K562 (cell line): ENCODE data around the gene ADAM33. TPM values are rescaled to one million over a fixed set of nuclear protein-coding genes. Genes with fewer than 3 reads are reported as not detected.

ENCODE experiments used
- ATAC-seq: fragments of 200-7000 bp; cut with Tn5 transposase; 3 replicates; pipeline ENCODE4 v1.9.1; 2020; ENCODE audit warnings: moderate library complexity
- BruUV-seq: library from RNA; stranded (reverse); fragments of 400-500 nt; replicated peaks from 2 replicates; lab custom pipeline; 2021; lab: Mats Ljungman, UMichigan
- CTCF ChIA-PET: fragments of 300-600 bp; formaldehyde crosslinking; extraction: SDS; loops from one replicate; lab custom pipeline; 2021; ENCODE audit warnings: low intra/inter-chr PET ratio; lab: Yijun Ruan, JAX
- POLR2A ChIA-PET: fragments of 300-600, 350-650 bp; sonication (Branson Sonifier 250); formaldehyde crosslinking; extraction: SDS; loops from one replicate; lab custom pipeline; 2021; ENCODE audit warnings: antibody characterized with exemption, inconsistent platforms; lab: Yijun Ruan, JAX
- DNase-seq, 4 experiments: peaks; one replicate each; pipeline versions ENCODE4 v3.0.0 to v3.0.0-alpha.2; 2011 to 2018; ENCODE audit warnings: low spot score in 3 of 4, mixed read lengths in 3 of 4; ENCODE audit errors: extremely low read depth in 1 of 4
- FAIRE-seq: peaks from 2 replicates; lab custom pipeline; 2011; peaks lifted over from hg19 to GRCh38; lab: Jason Lieb, UNC
- H2AFZ ChIP-seq: 2 replicates; pipeline ENCODE4 v1.6.0; 2011; ENCODE audit warnings: low read depth, low read length, control low read depth, inconsistent platforms
- H3K27ac ChIP-seq: fragments of 200-600 bp; 3 replicates; pipeline ENCODE4 v1.8.0; 2011; ENCODE audit warnings: low read depth, mild to moderate bottlenecking, control low read depth, inconsistent platforms, low read length, moderate library complexity, mixed read lengths; ENCODE audit errors: extremely low read depth
- H3K27me3 ChIP-seq, 2 experiments: fragments of 300-600 bp in 1 of 2; 2 replicates in 1 of 2; 3 replicates in 1 of 2; pipeline versions ENCODE4 v1.6.0 to v1.8.0; 2011; ENCODE audit warnings: inconsistent platforms in 2 of 2, low read length in 2 of 2, mild to moderate bottlenecking in 1 of 2, mixed read lengths in 1 of 2, moderate library complexity in 1 of 2; ENCODE audit not compliant: control insufficient read depth in 2 of 2, insufficient read depth in 2 of 2
- H3K36me3 ChIP-seq: fragments of 300-600 bp; 3 replicates; pipeline ENCODE4 v1.8.0; 2011; ENCODE audit warnings: mild to moderate bottlenecking, low read length, inconsistent platforms; ENCODE audit not compliant: control insufficient read depth, insufficient read depth
- H3K4me1 ChIP-seq, 2 experiments: fragments of 200-600 bp in 1 of 2; replicated peaks in 1 of 2; 2 replicates in 1 of 2; 3 replicates in 1 of 2; pipeline versions ENCODE4 v1.5.1 to v1.8.0; 2011; ENCODE audit warnings: inconsistent platforms in 2 of 2, low read length in 2 of 2, mild to moderate bottlenecking in 1 of 2, mixed read lengths in 1 of 2, moderate library complexity in 1 of 2; ENCODE audit not compliant: control insufficient read depth in 2 of 2, insufficient read depth in 2 of 2
- H3K4me2 ChIP-seq: 2 replicates; pipeline ENCODE4 v1.6.1; 2011; ENCODE audit warnings: low read length, control low read depth, inconsistent platforms, mixed read lengths; ENCODE audit not compliant: insufficient read depth
- H3K4me3 ChIP-seq: fragments of 200-600 bp; sonication (generic), shearing (Covaris generic); 2 replicates; pipeline ENCODE4 v1.5.1; 2016; ENCODE audit warnings: control low read depth, inconsistent platforms
- H3K79me2 ChIP-seq: fragments of 200-600 bp; 3 replicates; pipeline ENCODE4 v1.8.0; 2011; ENCODE audit warnings: low read length, inconsistent platforms; ENCODE audit not compliant: control insufficient read depth, insufficient read depth
- H3K9ac ChIP-seq, 2 experiments: 2 replicates each; pipeline versions ENCODE4 v1.6.0 to v1.6.1; 2011; ENCODE audit warnings: low read depth in 2 of 2, low read length in 2 of 2, control low read depth in 1 of 2, inconsistent platforms in 1 of 2, mild to moderate bottlenecking in 1 of 2, mixed read lengths in 1 of 2; ENCODE audit not compliant: insufficient read depth in 1 of 2
- H3K9me1 ChIP-seq: one replicate; pipeline ENCODE4 v1.6.0; 2011; ENCODE audit warnings: inconsistent platforms, mild to moderate bottlenecking, low read length, moderate library complexity; ENCODE audit not compliant: control insufficient read depth, insufficient read depth
- H3K9me3 ChIP-seq: replicated peaks from 2 replicates; pipeline ENCODE4 v1.5.1; 2011; ENCODE audit warnings: low read depth, low read length, inconsistent platforms; ENCODE audit not compliant: control insufficient read depth, insufficient read depth
- H4K20me1 ChIP-seq: replicated peaks from 2 replicates; pipeline ENCODE4 v1.6.1; 2011; ENCODE audit warnings: low read length, inconsistent platforms, mixed read lengths; ENCODE audit not compliant: control insufficient read depth, insufficient read depth
- BACH1 ChIP-seq: fragments of 200-800 bp; sonication (Bioruptor generic); IDR thresholded peaks from 2 replicates; pipeline ENCODE4 v1.6.1; 2016; ENCODE audit warnings: missing genetic modification characterization, missing compliant biosample characterization
- CREM ChIP-seq: IDR thresholded peaks from 2 replicates; pipeline ENCODE4 v1.6.1; 2014; ENCODE audit warnings: antibody characterized with exemption, low read depth
- DEAF1 ChIP-seq: fragments of 450-650 bp; formaldehyde crosslinking; IDR thresholded peaks from 2 replicates; pipeline ENCODE4 v1.4.0; 2020; ENCODE audit warnings: mild to moderate bottlenecking, moderate library complexity
- ELK1 ChIP-seq: sonication (generic); formaldehyde crosslinking; IDR thresholded peaks from 2 replicates; pipeline ENCODE4 v1.8.1; 2022; ENCODE audit warnings: missing genetic modification reagents
- FOXK1 ChIP-seq: sonication (generic); formaldehyde crosslinking; IDR thresholded peaks from 2 replicates; pipeline ENCODE4 v1.8.0; 2022; ENCODE audit warnings: missing genetic modification reagents, mild to moderate bottlenecking, borderline replicate concordance
- GABPB2 ChIP-seq: fragments of 250-450 bp; sonication (Bioruptor Pico); conservative IDR thresholded peaks from 2 replicates; pipeline ENCODE4 v1.5.1; 2021; ENCODE audit warnings: mild to moderate bottlenecking
- GTF2E2 ChIP-seq: fragments of 200-800 bp; sonication (Bioruptor generic); IDR thresholded peaks from 2 replicates; pipeline ENCODE4 v1.6.1; 2016; ENCODE audit warnings: missing genetic modification characterization, missing compliant biosample characterization
- ID3 ChIP-seq, 2 experiments: fragments of 250-450 bp in 1 of 2; fragments of 450-650 bp in 1 of 2; sonication (Bioruptor Pico) in 1 of 2; IDR thresholded peaks; 2 replicates each; pipeline versions ENCODE4 v1.6.1 to v1.8.0; 2016 to 2021; ENCODE audit warnings: mild to moderate bottlenecking in 2 of 2, moderate library complexity in 2 of 2, missing compliant biosample characterization in 1 of 2, missing genetic modification characterization in 1 of 2
- PHF20 ChIP-seq: fragments of 450-650 bp; IDR thresholded peaks from 2 replicates; pipeline ENCODE4 v1.6.1; 2018; ENCODE audit not compliant: partially characterized antibody
- RAD51 ChIP-seq: fragments of 450-650 bp; IDR thresholded peaks from 2 replicates; pipeline ENCODE4 v1.7.1; 2016; ENCODE audit warnings: low read depth, mild to moderate bottlenecking, borderline replicate concordance
- SMARCB1 ChIP-seq: IDR thresholded peaks from 2 replicates; pipeline ENCODE4 v1.6.1; 2011; ENCODE audit warnings: improper control_type of control experiment, low read depth; ENCODE audit not compliant: insufficient read length
- SOX6 ChIP-seq: fragments of 450-650 bp; IDR thresholded peaks from 2 replicates; pipeline ENCODE4 v1.6.1; 2014; ENCODE audit warnings: mild to moderate bottlenecking
- TBP ChIP-seq: optimal IDR thresholded peaks from 2 replicates; pipeline ENCODE3; 2011; ENCODE audit warnings: low read depth, low read length, improper control_type of control experiment
- ZFP91 ChIP-seq: sonication (generic); formaldehyde crosslinking; IDR thresholded peaks from 2 replicates; pipeline ENCODE4 v1.8.0; 2022; ENCODE audit warnings: mild to moderate bottlenecking, missing genetic modification reagents
- ZKSCAN8 ChIP-seq: fragments of 200-800 bp; sonication (Bioruptor generic); IDR thresholded peaks from 2 replicates; pipeline ENCODE4 v1.6.1; 2016; ENCODE audit warnings: missing genetic modification characterization, missing compliant biosample characterization
- ZNF695 ChIP-seq: fragments of 450-650 bp; formaldehyde crosslinking; IDR thresholded peaks from 2 replicates; pipeline ENCODE4 v1.4.0; 2020; ENCODE audit warnings: mild to moderate bottlenecking, moderate library complexity
- WGBS: fragments of 100-300 bp; shearing (Covaris generic); methylation state at CpG from one replicate; pipeline ENCODE4 v1.1.6; 2016; ENCODE audit warnings: low coverage, mixed read lengths; ENCODE audit not compliant: insufficient coverage; ENCODE audit errors: missing lambda C conversion rate; 5-methylcytosine and 5-hydroxymethylcytosine counted together
- in situ Hi-C: fragments of 300-500 bp; cut with MboI; formaldehyde crosslinking; loops from 4 replicates; pipeline ENCODE4 v1.15.0; 2018; ENCODE audit warnings: inconsistent platforms, mixed read lengths
- intact Hi-C: fragments of 100-400 bp; cut with micrococcal nuclease; formaldehyde crosslinking; loops from 2 replicates; pipeline ENCODE4 v1.14.2; 2022
- polyA plus RNA-seq, 8 experiments: library from polyadenylated mRNA; depleted of rRNA in 4 of 8; stranded (reverse) in 5 of 8; unstranded in 3 of 8; fragments of >200 nt; fragmentation: Nextera tagmentation in 2 of 8; fragmentation: Illumina TruSeq in 1 of 8; extraction: Ambion mirVana in 2 of 8; extraction: Trizol in 1 of 8; gene quantifications; 2 replicates each; pipeline versions ENCODE4 v1.2.1 to v1.2.3, GENCODE V29; 2011 to 2014; ENCODE audit warnings: inconsistent platforms in 1 of 8, missing spikeins in 1 of 8
- total RNA-seq, 7 experiments: library from RNA; depleted of rRNA in 6 of 7; stranded (reverse); fragments of >200 nt in 6 of 7; fragmentation: Illumina TruSeq in 2 of 7; extraction: Trizol in 2 of 7; gene quantifications; 2 replicates each; pipeline versions ENCODE4 v1.2.1 to v1.2.3, GENCODE V29; 2011 to 2021; ENCODE audit warnings: low replicate concordance in 1 of 7

The ADAM33 gene
- total and polyA plus RNA-seq, 9 of the 15 experiments (the other 6 are each of a cell fraction or from before 2014, with no cell fraction given): not detected

GRCh38 chr20:3691306-3691705 is 9.5 kb upstream of the ADAM33 start:
- DNase-seq (no peak), FAIRE-seq (no peak), ATAC-seq (no peak)
- Histone ChIP-seq H3K9me1 (no peaks in the 10 kb centered on the region), H3K36me3 (no peaks in the 10 kb centered on the region), H3K9ac (no peak overlapping the region; a peak in 1 of 4 replicates), H2AFZ (no peak overlapping the region), H4K20me1 (no peaks in the 10 kb centered on the region), H3K9me3 (no peaks in the 10 kb centered on the region), H3K79me2 (no peaks in the 10 kb centered on the region), H3K27me3 (peaks cover 0 to 5% of the 10 kb centered on the region in 2 experiments; a peak in 3 of 5 replicates), H3K4me1 (peaks cover 0 to 26% of the 10 kb centered on the region in 2 experiments; a peak in 3 of 5 replicates), H3K4me2 (no peak overlapping the region), H3K4me3 (no peak overlapping the region), H3K27ac (no peak overlapping the region)
- in situ Hi-C loops (no loop called here), intact Hi-C loops (no loop called here)
- POLR2A ChIA-PET: no interaction called here
- CTCF ChIA-PET: no interaction called here
- TF ChIP-seq RAD51: no peak
- no peak for TF ChIP-seq GABPB2 (CRISPR knock-in tag)
- TF ChIP-seq ZFP91 (CRISPR knock-in tag): no peak
- TF ChIP-seq GTF2E2 (tag): no peak
- TF ChIP-seq ID3 (CRISPR knock-in tag; IDR thresholded peaks at IDR 0.05): no peak
- TF ChIP-seq ID3 (tag; IDR thresholded peaks at IDR 0.05): no peak
- TF ChIP-seq FOXK1: no peak
- TF ChIP-seq ZNF695 (CRISPR knock-in tag): no peak
- no peak for TF ChIP-seq SOX6
- TF ChIP-seq SMARCB1: no peak
- no peak for TF ChIP-seq ELK1 (CRISPR knock-in tag)
- no peak for TF ChIP-seq CREM
- no peak for TF ChIP-seq DEAF1 (CRISPR knock-in tag)
- TF ChIP-seq PHF20: no peak
- TF ChIP-seq BACH1 (tag): no peak
- TF ChIP-seq ZKSCAN8 (CRISPR knock-in tag): no peak
- no peak for TF ChIP-seq TBP
- BruUV-seq: no TSS peak
- 46% methylated on average over 11 of the region's 16 CpGs for WGBS
